SKM-1 (cell line): ENCODE data around the gene ACCSL.
A peak's percentile ranks its signal among the peaks of the same experiment; 100 is the strongest.

Experiments used
- DNase-seq: peaks from one replicate; lab custom pipeline; 2025; ENCODE audit not compliant: unreplicated experiment; lab: John Stamatoyannopoulos, UW

Gene ACCSL

DNA sequence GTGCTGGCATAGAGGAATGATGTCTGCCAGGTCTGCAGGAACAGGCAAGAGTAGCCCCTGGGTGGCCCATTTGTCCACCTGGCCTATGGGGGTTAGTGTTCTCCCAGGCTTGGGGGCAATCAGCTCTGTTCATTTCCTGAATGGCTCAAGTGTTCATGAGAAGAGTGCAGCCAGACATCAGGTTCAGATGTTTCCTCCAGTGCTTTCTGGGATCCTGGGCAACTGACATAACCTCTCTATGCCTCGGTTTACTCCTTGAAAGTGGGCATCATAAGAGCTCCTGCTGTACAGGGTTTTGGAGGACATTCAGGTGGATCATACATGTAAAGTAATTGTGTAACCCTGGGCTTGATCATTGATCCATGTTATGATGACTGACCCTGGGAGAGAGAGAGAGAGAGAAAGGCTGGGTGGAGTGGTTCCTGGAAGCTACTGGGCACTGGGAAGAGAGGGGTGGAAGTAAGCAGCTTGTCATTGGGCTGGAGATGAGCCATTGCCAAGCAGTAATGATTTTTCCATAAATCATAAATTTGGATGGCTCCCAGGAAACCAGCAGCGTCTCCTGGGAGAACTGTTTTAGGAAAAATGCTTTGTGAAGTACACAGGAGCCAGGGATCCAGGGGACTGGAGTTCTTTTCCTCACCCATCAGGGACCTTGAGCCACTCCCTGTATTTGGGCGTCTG is 30.2 kb upstream of the ACCSL start:
- DNase-seq = no peak

- DNase-seq = no peak
Observed at GRCh38 chr11:44018127-44018521, 29.7 kb upstream of the ACCSL start.

- no peak for DNase-seq
Observed at GRCh38 chr11:44018829-44019228, 29.0 kb upstream of the ACCSL start.

DNA sequence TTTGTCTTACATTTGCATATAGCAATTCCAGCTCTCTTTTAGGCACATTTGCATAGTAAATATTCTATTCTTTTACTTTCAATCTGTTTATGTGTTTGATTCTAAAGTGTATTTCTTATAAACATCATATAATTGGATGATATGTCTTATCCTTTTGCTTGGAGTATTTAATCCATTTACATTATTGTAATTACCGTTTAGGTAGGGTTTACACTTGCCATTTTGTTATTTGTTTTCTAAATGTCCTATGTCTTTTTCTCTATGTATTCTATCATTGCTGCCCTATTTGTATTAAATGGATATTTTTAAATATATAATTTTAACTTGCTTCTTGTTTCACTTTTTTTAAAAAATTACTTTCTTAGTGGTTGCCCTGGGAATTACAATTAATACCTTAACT is 22.8 kb upstream of the ACCSL start:
- no peak for DNase-seq

DNA sequence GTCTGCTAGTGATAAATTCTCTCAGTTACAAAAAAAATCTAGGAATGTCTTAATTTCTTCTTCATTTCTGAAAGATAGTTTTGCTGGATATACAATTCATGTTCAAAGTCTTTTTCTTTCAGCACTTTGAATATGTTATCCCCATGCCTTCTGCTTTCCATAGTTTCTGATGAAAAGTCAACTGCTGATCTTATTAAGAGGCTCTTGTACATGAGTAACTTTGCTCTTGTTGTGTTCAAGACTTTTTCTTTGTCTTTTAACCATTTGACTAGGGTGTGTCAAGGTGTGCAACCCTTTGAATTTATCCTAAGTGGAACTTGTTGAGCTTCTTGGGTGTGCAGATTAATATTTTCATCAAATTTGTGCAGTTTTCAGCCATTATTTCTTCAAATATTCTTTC is 22.1 kb upstream of the ACCSL start:
- DNase-seq = no peak

- no peak for DNase-seq
Observed at GRCh38 chr11:44028401-44028800, 19.4 kb upstream of the ACCSL start.

GRCh38 chr11:44028816-44029506 is 18.8 kb upstream of the ACCSL start:
- DNase-seq = no peak

GRCh38 chr11:44029507-44029845 is 18.3 kb upstream of the ACCSL start:
- no peak for DNase-seq

DNA sequence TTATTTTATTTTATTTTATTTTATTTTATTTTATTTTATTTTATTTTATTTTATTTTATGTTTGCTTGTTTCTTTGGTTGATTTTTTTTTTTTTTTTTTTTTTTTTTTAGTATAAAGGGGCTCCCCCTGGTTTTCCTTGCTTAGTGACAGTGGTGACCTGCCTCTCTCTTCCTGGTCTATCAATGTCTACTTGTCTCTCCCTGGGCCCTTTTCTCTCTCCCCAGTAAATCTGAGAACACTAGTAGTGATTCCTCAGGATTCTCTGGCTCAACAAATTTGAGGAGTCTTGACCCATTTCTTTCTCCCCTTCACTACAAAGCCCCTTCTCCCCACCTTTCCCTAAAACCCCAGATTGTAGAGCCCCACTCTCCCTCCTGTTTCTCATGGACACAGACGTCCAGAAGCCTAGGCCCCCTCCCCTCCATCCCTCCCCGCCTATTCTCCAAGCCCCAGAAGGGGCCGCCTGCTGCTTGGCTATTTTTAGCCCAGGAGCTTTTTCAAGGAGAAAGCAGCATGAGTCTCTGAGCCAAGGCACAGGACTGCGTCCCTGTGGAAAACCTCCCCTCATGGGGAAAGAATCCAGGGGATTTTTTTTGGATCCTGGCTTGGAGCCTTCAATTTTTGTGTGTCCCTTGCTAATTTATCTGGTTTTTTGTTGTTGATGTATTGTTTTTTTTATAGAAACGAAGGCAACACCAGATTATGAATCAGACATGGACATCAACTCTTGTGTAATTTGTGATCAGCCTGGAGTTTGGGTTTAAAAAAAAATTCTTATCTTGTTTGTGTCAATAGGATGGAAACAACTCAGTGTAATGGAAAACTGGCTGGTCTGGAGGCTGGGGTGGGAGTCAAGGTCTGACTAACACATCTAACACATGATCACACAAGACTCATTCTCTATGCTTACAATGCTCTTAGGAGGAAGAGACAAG is 17.5 kb upstream of the ACCSL start:
- no peak for DNase-seq

GRCh38 chr11:44030996-44031395 is 16.8 kb upstream of the ACCSL start:
- no peak for DNase-seq

DNA sequence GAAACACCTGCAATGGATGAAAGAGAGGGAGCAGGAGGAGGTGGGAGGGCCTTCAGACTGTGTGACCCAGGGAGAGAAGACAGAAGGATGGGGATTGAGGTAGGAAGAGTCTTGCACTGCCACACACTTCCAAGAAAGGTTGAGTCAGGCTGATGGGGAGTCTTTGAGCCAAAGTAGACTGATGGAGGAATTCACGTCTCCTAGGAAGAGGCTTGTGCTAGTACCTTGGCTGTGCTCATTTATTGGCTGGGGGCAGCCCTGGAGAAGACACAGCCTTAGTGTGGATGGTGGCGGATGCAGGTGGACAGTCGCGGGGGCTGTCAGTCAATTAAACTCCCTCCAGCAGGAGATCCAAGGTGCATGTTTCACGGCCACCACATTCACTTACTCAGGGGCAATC is 16.2 kb upstream of the ACCSL start:
- no peak for DNase-seq

DNA sequence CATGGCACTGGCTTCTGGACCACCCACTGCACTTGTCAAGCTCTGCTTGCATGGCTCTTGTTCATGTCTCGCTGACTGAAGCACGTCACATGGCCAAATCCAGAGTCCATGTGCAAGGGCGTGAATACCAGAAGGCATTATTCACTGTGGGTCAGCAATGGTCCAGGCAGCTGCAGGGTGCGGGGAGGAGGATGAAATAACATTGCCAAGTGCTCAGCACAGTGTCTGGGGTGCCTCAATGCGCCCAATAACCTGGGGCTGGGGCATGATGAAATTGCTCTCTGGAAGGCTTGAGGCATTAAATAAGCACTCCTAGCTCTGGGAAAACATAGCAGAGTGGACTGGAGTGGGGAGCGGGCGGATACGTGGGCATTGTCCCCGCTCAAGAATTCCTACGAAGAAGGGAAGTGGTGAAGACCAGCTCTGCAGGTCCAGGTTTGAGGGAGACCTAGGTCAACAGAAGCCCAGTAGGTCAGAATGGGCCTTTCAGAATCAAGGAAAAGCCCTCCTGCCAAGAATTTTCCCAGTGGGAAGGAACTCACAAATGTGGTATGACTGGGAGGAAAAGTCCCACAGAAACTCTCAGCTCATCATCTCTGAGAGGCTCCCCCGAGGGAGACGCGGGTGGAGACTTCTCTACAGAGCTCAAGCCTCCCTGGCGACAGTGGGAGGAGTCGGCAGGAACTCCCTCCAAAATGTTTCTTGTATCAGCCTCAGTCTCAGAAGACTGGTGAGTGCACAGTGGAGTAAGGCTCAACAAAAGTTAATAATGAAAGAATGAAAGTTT is 15.3 kb upstream of the ACCSL start:
- DNase-seq = no peak

DNA sequence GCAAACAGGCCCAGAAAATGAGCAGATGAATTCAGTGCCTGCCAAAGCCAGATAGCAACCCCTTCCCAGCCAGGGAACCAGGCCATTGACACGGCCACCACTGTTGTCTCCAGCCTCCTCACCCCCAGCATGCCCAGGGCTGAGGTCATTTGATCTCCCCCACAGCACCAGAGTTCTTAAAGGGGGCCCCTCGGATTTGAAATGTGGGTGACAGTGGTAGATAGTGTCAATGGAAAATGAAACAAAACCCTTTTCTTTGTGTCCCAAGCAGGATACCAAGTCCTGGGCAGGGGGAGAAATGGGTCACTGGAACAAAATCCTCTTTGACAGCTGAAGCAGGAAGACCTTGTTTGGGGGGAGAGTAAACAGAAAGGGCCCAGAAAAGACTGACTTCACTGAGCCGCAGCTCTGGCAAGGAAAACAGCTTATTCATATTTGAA is 14.3 kb upstream of the ACCSL start:
- no peak for DNase-seq

DNA sequence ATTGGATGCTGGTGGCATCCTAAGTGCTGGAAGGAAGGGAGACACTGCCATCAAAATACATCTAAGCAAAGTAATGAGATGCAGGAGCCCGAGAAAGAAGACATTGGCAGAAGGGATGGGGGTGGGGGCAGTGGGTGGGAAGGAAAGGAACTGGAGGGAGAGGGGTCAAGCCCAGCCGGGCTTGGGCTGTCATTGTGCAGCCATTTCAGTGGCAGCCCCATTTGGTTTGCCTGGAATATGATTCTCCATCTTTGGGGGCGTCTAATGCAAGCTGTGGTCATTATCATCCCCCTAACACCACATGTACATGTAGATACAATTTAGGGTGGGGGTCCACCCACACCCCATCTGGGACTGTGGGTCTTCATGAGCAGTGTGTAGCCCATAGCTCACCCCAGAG is 13.9 kb upstream of the ACCSL start:
- DNase-seq = no peak

DNA sequence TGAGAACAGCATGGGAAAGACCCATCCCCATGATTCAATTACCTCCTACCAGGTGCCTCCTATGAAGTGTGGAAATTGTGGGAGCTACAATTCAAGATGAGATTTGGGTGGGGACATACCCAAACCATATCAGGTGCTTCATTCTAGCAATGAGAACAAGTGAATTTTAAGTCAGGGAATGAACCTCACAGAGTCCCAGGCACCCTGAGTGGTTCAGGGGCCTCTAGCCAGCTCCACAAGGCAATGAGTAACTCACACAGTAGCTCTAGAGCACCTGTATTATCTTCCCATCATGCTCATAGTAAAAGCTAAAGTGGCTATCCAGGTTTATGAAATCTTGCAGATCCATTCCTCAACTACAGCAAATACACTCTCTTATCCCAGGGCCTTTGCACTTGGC is 13.1 kb upstream of the ACCSL start:
- no peak for DNase-seq

- peak; percentile 34 for DNase-seq
Observed at GRCh38 chr11:44036811-44037657, 10.7 kb upstream of the ACCSL start.

DNA sequence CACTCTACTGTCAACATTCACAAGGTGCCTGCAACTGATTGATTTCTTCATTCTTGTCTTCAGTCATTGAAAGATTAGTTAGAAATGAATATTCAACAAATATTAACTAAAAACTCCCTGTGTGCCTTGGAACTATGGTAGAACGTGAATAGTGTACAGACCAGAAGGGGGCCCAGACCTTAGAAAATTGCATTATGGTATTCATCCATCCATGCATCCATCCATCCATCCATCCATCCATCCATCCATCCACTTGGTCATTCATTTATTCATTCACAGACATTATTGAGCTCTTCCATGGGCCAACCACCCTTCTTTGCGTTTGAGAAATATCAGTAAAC is 10.2 kb upstream of the ACCSL start:
- DNase-seq = no peak

DNA sequence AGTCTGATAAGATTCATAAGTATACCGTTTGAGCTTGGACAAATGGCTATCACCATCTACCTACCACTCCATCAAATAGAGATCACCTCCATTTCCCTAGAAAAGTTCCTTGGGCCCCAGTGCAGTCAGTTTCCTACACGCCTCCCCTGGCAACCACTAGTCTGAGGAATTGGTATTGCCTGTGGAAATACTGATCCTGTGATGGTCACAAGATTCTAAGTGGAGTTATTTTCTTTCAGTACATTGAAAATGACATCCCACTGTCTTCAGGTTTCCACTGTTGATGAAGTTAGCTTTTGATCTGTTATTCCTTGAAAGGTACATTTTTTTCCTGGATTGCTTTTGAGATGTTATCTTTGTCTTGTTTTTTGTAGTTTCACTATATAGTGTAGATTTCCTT is 4.6 kb upstream of the ACCSL start:
- DNase-seq = no peak

GRCh38 chr11:44046182-44046581 is 1.6 kb upstream of the ACCSL start:
- DNase-seq = no peak

- DNase-seq = no peak
Observed at GRCh38 chr11:44047298-44047697, 483 bp upstream of the ACCSL start.
